Gastroesophageal sphincter (tissue), 4 donors: ENCODE data around the gene PTCD3. TPM values are rescaled to one million over a fixed set of nuclear protein-coding genes. Genes with fewer than 3 reads are reported as not detected.

Source experiments
- ATAC-seq: fragments of 150-250 bp; one replicate; pipeline ENCODE4 v1.9.1; 2016; ENCODE audit warnings: mild to moderate bottlenecking, moderate library complexity
- H3K27ac ChIP-seq, 4 donors: fragments of 200-600 bp; sonication (generic) in 3 of 4; 1 replicate in 3 of 4; 2 replicates in 1 of 4; pipeline ENCODE4 v1.5.1; 2016 to 2019
- H3K27me3 ChIP-seq: fragments of 200-600 bp; sonication (generic); one replicate; pipeline ENCODE4 v1.5.1; 2019
- H3K36me3 ChIP-seq, 2 donors: fragments of 200-600 bp; sonication (generic); one replicate each; pipeline ENCODE4 v1.5.1; 2019; ENCODE audit warnings: control low read depth in 1 of 2
- H3K4me1 ChIP-seq, 3 donors: fragments of 200-600 bp; sonication (generic); 1 replicate in 2 of 3; 2 replicates in 1 of 3; pipeline ENCODE4 v1.5.1; 2016 to 2019; ENCODE audit warnings: control low read depth in 2 of 3
- H3K4me3 ChIP-seq, 2 donors: fragments of 200-600 bp; sonication (generic); one replicate each; pipeline ENCODE4 v1.5.1; 2019; ENCODE audit warnings: mild to moderate bottlenecking in 1 of 2, moderate library complexity in 1 of 2
- H3K9me3 ChIP-seq, 3 donors: fragments of 200-600 bp; sonication (generic); one replicate each; pipeline ENCODE4 v1.5.1; 2017 to 2019; ENCODE audit warnings: control low read depth in 2 of 3
- CTCF ChIP-seq, 4 experiments: fragments of 200-600 bp in 2 of 4; fragments of 450-650 bp in 2 of 4; sonication (generic) in 1 of 4; IDR thresholded peaks; one replicate each; pipeline ENCODE4 v1.5.1; 2017 to 2019; ENCODE audit warnings: antibody characterized with exemption in 4 of 4, mild to moderate bottlenecking in 2 of 4, moderate library complexity in 2 of 4
- EP300 ChIP-seq: sonication (generic); formaldehyde crosslinking; IDR thresholded peaks from one replicate; pipeline ENCODE4 v1.6.1; 2017; ENCODE audit warnings: antibody characterized with exemption, mild to moderate bottlenecking
- POLR2A ChIP-seq, 2 donors: fragments of 450-650 bp; IDR thresholded peaks; one replicate each; pipeline ENCODE4 v1.6.1; 2017; ENCODE audit warnings: antibody characterized with exemption in 2 of 2, mild to moderate bottlenecking in 2 of 2, moderate library complexity in 1 of 2
- POLR2AphosphoS5 ChIP-seq: sonication (generic); formaldehyde crosslinking; IDR thresholded peaks from one replicate; pipeline ENCODE4 v1.6.1; 2017; ENCODE audit warnings: antibody characterized with exemption
- WGBS, 2 donors: methylation state at CpG; one replicate each; pipeline ENCODE4 v1.1.5; 2018; ENCODE audit warnings: low coverage in 1 of 2; 5-methylcytosine and 5-hydroxymethylcytosine counted together
- total RNA-seq, 4 donors: library from RNA; depleted of rRNA; stranded (reverse); fragments of >200 nt; gene quantifications; one replicate each; pipeline ENCODE4 v1.1.0, GENCODE V29; 2016

Gene PTCD3
- total RNA-seq, 4 donors from 2014 or later: 34.7 to 85.1 (median 58.5) TPM

- TF ChIP-seq EP300: no peak
- TF ChIP-seq POLR2AphosphoS5: no peak
- TF ChIP-seq CTCF (IDR thresholded peaks at IDR 0.05): no peak
- no peak for TF ChIP-seq POLR2A (IDR thresholded peaks at IDR 0.05)
- H3K27me3 ChIP-seq: no peaks in the 10 kb centered on the region
- peak overlapping the region in 1 of 4 donors; percentile 6 for H3K27ac ChIP-seq
- WGBS, 2 donors: 24 to 54% methylated on average over 5 of the region's 5 CpGs
- H3K4me1 ChIP-seq: peaks cover 0 to 21% (median 0%) of the 10 kb centered on the region in 3 donors
- no peak overlapping the region for H3K4me3 ChIP-seq
- no peak for ATAC-seq
- peaks cover 0 to 89% of the 10 kb centered on the region in 2 donors for H3K36me3 ChIP-seq
- H3K9me3 ChIP-seq: no peaks in the 10 kb centered on the region
These were observed 40.5 kb upstream of the PTCD3 start for GRCh38 chr2:86065512-86065911.

- H3K4me1 ChIP-seq: peaks cover 0 to 21% (median 0%) of the 10 kb centered on the region in 3 donors
- WGBS, 2 donors: 53 to 79% methylated on average over 7 of the region's 7 CpGs
- H3K9me3 ChIP-seq: no peaks in the 10 kb centered on the region
- H3K27me3 ChIP-seq: no peaks in the 10 kb centered on the region
- TF ChIP-seq EP300 (no peak), CTCF (IDR thresholded peaks at IDR 0.05) (no peak), POLR2A (IDR thresholded peaks at IDR 0.05) (no peak)
- H3K36me3 ChIP-seq: peaks cover 0 to 87% of the 10 kb centered on the region in 2 donors
- H3K27ac ChIP-seq: no peak overlapping the region
- no peak overlapping the region for H3K4me3 ChIP-seq
- ATAC-seq: no peak
These were observed 39.9 kb upstream of the PTCD3 start for GRCh38 chr2:86066007-86066578.

GRCh38 chr2:86066915-86067314 is 39.1 kb upstream of the PTCD3 start:
- no peak overlapping the region for H3K27ac ChIP-seq
- TF ChIP-seq CTCF (IDR thresholded peaks at IDR 0.05) (no peak), EP300 (no peak), POLR2AphosphoS5 (no peak), POLR2A (IDR thresholded peaks at IDR 0.05) (no peak)
- no peaks in the 10 kb centered on the region for H3K9me3 ChIP-seq
- peaks cover 0 to 79% of the 10 kb centered on the region in 2 donors for H3K36me3 ChIP-seq
- no peak overlapping the region for H3K4me3 ChIP-seq
- no peaks in the 10 kb centered on the region for H3K27me3 ChIP-seq
- H3K4me1 ChIP-seq: peaks cover 0 to 28% (median under 1%) of the 10 kb centered on the region in 3 donors
- no peak for ATAC-seq

- TF ChIP-seq CTCF (IDR thresholded peaks at IDR 0.05) (no peak), POLR2A (IDR thresholded peaks at IDR 0.05) (no peak), EP300 (no peak), POLR2AphosphoS5 (no peak)
- ATAC-seq: no peak
- Histone ChIP-seq H3K4me1 (peaks cover 0 to 40% (median 10%) of the 10 kb centered on the region in 3 donors), H3K36me3 (peaks cover 0 to 71% of the 10 kb centered on the region in 2 donors), H3K9me3 (no peaks in the 10 kb centered on the region), H3K4me3 (no peak overlapping the region), H3K27ac (no peak overlapping the region), H3K27me3 (no peaks in the 10 kb centered on the region)
- 27% methylated on average over 5 of the region's 7 CpGs; no CpG with 5 or more reads in 1 of the 2 donors for WGBS, 2 donors
These were observed 37.9 kb upstream of the PTCD3 start for GRCh38 chr2:86068136-86068588.

GRCh38 chr2:86068648-86069047 is 37.4 kb upstream of the PTCD3 start:
- no peak for ATAC-seq
- Histone ChIP-seq H3K4me3 (no peak overlapping the region), H3K9me3 (no peaks in the 10 kb centered on the region), H3K4me1 (peaks cover 0 to 43% (median 10%) of the 10 kb centered on the region in 3 donors), H3K36me3 (peaks cover 0 to 71% of the 10 kb centered on the region in 2 donors), H3K27ac (no peak overlapping the region), H3K27me3 (no peaks in the 10 kb centered on the region)
- 100% methylated on average over 4 of the region's 5 CpGs; no CpG with 5 or more reads in 1 of the 2 donors for WGBS, 2 donors
- no peak for TF ChIP-seq EP300
- TF ChIP-seq POLR2AphosphoS5: no peak
- TF ChIP-seq CTCF (IDR thresholded peaks at IDR 0.05): no peak
- TF ChIP-seq POLR2A (IDR thresholded peaks at IDR 0.05): no peak
